Measurements from ENCODE around the gene PGAM1.
"Not testable (repeated sequence)": the region's sequence is repeated elsewhere in the genome, so short reads cannot be mapped to it uniquely, and the experiment has no call there.

Gene PGAM1

DNA sequence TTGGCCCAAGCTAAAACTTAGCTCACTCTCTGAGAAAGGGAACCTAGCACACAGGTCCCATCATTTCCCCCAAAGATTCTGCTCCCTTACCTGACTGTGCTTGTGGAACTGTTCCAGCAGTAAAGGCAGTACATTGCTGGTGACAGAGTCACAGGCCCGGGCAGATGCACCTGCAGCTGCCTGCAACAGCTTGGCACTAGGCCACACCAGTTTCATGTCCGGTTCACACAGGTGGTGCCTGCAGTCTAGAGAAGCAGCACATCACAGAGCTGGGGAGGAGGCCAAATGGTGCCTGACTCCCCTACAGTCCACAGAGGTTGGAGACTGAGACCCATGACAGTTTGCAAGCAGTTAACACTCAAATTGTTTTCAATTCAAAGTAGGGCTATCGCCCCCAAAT, 42.2 kb downstream of the PGAM1 start:
- no peak overlapping the region for H3K27ac ChIP-seq
- intact Hi-C loops (cut with DNase I; ENCODE audit: low total_unique reads) = no loop called here
- peaks cover 72 to 100% (median 93%) of the 10 kb centered on the region in 3 donors for H3K36me3 ChIP-seq

DNA sequence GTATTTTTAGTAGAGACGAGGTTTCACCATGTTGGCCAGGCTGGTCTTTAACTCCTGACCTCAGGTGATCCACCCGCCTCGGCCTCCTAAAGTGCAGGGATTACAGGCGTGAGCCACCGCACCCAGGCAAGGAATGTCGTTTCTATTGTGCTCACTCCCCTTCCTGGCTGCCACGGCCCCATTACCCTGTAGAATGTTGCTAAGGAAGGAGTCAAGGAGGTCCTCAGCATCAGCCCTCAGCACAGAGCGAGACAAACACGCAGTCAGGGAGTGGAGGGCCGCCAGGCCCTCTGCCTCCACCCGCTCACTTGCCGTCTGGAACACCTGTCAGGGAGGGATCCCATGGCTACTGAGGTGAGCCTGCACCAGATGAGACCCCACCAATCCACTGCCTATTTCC, 42.8 kb downstream of the PGAM1 start:
- H3K27ac ChIP-seq; H3K4me1 ChIP-seq; H3K9me3 ChIP-seq; intact Hi-C loops (cut with DNase I; ENCODE audit: low total_unique reads); H3K4me3 ChIP-seq; DNase-seq; H3K27me3 ChIP-seq: not testable (repeated sequence)
- H3K36me3 ChIP-seq = peaks cover 75 to 100% (median 92%) of the 10 kb centered on the region in 3 donors

More for the DNA sequence above, 42.2 kb downstream of the PGAM1 start:
- DNase-seq = no peak
- Histone ChIP-seq H3K9me3 (no peaks in the 10 kb centered on the region), H3K4me3 (no peak overlapping the region), H3K4me1 (no peaks in the 10 kb centered on the region), H3K27me3 (no peaks in the 10 kb centered on the region)
- TF ChIP-seq, protein P1, sequence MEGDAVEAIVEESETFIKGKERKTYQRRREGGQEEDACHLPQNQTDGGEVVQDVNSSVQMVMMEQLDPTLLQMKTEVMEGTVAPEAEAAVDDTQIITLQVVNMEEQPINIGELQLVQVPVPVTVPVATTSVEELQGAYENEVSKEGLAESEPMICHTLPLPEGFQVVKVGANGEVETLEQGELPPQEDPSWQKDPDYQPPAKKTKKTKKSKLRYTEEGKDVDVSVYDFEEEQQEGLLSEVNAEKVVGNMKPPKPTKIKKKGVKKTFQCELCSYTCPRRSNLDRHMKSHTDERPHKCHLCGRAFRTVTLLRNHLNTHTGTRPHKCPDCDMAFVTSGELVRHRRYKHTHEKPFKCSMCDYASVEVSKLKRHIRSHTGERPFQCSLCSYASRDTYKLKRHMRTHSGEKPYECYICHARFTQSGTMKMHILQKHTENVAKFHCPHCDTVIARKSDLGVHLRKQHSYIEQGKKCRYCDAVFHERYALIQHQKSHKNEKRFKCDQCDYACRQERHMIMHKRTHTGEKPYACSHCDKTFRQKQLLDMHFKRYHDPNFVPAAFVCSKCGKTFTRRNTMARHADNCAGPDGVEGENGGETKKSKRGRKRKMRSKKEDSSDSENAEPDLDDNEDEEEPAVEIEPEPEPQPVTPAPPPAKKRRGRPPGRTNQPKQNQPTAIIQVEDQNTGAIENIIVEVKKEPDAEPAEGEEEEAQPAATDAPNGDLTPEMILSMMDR (IDR thresholded peaks at IDR 0.05) = no peak

DNA sequence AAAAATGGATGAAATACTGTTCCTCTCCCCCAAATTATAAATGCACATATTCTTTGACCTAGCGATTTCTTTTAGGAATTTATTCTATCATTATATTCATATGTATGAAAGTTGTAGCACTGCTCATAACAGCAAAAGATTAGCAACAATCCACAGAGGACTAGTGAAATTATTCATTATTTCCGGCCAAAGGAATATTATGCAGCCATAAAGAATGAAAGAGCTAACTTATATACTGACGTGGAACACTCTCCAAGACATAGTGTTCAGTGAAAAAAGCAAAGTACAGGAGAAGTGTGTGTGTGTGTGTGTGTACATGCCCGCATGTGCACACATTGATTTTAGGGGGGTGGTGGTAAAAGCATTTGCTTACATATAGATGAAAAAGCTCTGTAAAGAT, 48.9 kb downstream of the PGAM1 start:
- intact Hi-C loops (cut with DNase I; ENCODE audit: low total_unique reads) = no loop called here
- Histone ChIP-seq H3K4me1 (no peaks in the 10 kb centered on the region), H3K36me3 (peaks cover 72 to 98% (median 94%) of the 10 kb centered on the region in 3 donors), H3K27me3 (no peaks in the 10 kb centered on the region), H3K27ac (no peak overlapping the region), H3K4me3 (no peak overlapping the region), H3K9me3 (no peaks in the 10 kb centered on the region)
- DNase-seq = no peak
- TF ChIP-seq, protein P1 (IDR thresholded peaks at IDR 0.05) = no peak

DNA sequence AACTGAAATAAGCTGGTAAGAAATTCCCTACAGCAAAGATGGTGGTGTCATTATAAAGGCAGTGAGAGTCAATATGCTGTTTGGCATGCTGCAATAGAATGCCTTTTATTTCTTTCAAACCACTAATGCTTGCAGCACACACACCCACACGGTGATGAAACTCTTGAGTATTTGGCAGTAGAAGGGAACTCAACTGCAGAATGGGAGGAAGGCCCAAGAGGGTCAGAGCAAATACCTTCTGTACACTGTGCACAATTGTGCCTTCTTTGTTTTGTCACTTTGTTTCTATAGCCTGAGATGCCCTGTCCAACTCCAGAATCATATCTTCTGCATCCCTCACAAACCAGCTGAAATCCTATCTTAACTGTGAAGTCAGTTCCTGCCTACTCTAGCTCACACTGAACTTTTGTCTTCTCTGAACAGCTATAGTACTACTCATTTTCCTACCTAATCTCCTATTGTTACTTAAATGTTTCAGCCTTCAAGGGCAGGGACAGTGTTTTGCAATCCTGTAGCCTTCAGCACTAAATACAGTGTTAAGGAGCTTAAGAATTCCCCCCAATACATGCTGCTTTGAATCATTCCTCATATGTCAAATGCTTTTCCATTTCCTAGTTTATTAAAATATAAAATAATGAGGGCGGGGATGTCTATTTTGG, 50.1 kb downstream of the PGAM1 start:
- TF ChIP-seq, protein P1 (IDR thresholded peaks at IDR 0.05) = no peak
- DNase-seq = no peak
- Histone ChIP-seq H3K27ac (no peak overlapping the region), H3K4me3 (no peak overlapping the region), H3K9me3 (no peaks in the 10 kb centered on the region), H3K4me1 (peaks cover 0 to under 1% (median 0%) of the 10 kb centered on the region in 4 donors), H3K36me3 (peaks cover 72 to 98% (median 95%) of the 10 kb centered on the region in 3 donors), H3K27me3 (no peaks in the 10 kb centered on the region)
- intact Hi-C loops (cut with DNase I; ENCODE audit: low total_unique reads) = no loop called here

DNA sequence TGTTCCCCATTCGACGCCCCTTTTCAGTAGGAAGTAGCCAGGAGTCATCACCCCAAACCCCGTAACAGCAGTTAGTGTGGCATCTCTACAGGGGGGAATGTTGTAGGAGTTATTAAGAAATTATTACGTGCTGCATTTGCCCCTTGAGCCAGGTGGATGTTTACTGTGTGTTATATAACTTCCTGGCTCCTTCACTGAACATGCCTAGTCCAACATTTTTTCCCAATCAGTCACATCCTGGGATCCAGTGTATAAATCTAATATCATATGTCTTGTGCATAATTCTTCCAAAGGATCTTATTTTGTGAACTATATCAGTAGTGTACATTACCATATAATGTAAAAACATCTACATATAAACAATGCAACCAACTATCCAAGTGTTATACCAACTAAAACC, 53.4 kb downstream of the PGAM1 start:
- H3K27ac ChIP-seq; intact Hi-C loops (cut with DNase I; ENCODE audit: low total_unique reads); H3K27me3 ChIP-seq; H3K9me3 ChIP-seq; H3K4me3 ChIP-seq; DNase-seq; H3K4me1 ChIP-seq: not testable (repeated sequence)
- H3K36me3 ChIP-seq = peaks cover 51 to 84% (median 84%) of the 10 kb centered on the region in 3 donors

DNA sequence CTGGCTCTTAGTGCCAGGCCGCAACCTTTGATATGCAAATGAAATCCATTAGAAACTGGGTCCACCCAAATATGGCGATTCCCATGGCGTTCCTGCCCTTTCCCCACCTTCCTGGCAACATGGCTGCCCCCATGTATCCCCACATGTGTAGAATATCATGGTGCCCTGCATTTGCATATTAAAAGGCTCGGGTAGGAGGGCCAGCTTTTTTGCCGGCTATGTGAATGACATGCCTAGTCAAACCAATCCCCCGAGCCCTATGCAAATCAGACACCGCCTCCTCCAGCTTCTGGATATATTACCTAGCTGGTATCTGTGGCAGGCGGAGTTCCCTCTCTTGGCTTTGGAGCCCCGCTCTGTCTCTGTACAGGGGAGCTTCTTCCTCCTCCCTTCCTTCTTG, 53.9 kb downstream of the PGAM1 start:
- intact Hi-C loops (cut with DNase I; ENCODE audit: low total_unique reads) = no loop called here
- TF ChIP-seq, protein P1 (IDR thresholded peaks at IDR 0.05) = no peak
- Histone ChIP-seq H3K36me3 (peaks cover 45 to 80% (median 80%) of the 10 kb centered on the region in 3 donors), H3K9me3 (no peaks in the 10 kb centered on the region), H3K27ac (no peak overlapping the region), H3K27me3 (no peaks in the 10 kb centered on the region), H3K4me1 (peaks cover 0 to 7% (median 0%) of the 10 kb centered on the region in 4 donors), H3K4me3 (no peak overlapping the region)
- no peak for DNase-seq

All from tibial artery (tissue), 4 donors.